Neural progenitor cell (in vitro differentiated cells): ENCODE measurements around the gene KRTAP20-2. TPM values are rescaled to one million over a fixed set of nuclear protein-coding genes. Genes with fewer than 3 reads are reported as not detected.

Experiments
- DNase-seq: peaks from one replicate; pipeline ENCODE4 v3.0.0-alpha.2; 2016; ENCODE audit warnings: low spot score
- H2AFZ ChIP-seq: fragments of 200-600 bp; sonication (generic); replicated peaks from 2 replicates; pipeline ENCODE4 v1.6.1; 2016; ENCODE audit warnings: antibody characterized with exemption
- H3F3A ChIP-seq: fragments of 200-600 bp; sonication (generic); 2 replicates; pipeline ENCODE4 v1.6.1; 2016; ENCODE audit warnings: antibody characterized with exemption, low read depth
- H3K27ac ChIP-seq: fragments of 200-600 bp; sonication (generic); 2 replicates; pipeline ENCODE4 v1.5.1; 2016; ENCODE audit warnings: mild to moderate bottlenecking
- H3K27me3 ChIP-seq: fragments of 200-600 bp; sonication (generic); 2 replicates; pipeline ENCODE4 v1.6.1; 2016; ENCODE audit warnings: mild to moderate bottlenecking, moderate library complexity
- H3K36me3 ChIP-seq: fragments of 200-600 bp; sonication (generic); 2 replicates; pipeline ENCODE4 v1.5.1; 2016
- H3K4me1 ChIP-seq: fragments of 200-600 bp; sonication (generic); 2 replicates; pipeline ENCODE4 v1.6.1; 2016; ENCODE audit warnings: mixed run types
- H3K4me2 ChIP-seq: fragments of 200-600 bp; sonication (generic); 2 replicates; pipeline ENCODE4 v1.6.1; 2016
- H3K4me3 ChIP-seq: fragments of 200-600 bp; sonication (generic); 2 replicates; pipeline ENCODE4 v1.5.1; 2016
- H3K79me2 ChIP-seq: fragments of 200-600 bp; sonication (generic); 2 replicates; pipeline ENCODE4 v1.6.1; 2016; ENCODE audit warnings: low read depth
- H3K9ac ChIP-seq: fragments of 200-600 bp; sonication (generic); 2 replicates; pipeline ENCODE4 v1.6.1; 2016
- H3K9me3 ChIP-seq: fragments of 200-600 bp; sonication (generic); 2 replicates; pipeline ENCODE4 v1.5.1; 2016; ENCODE audit warnings: low read depth
- H4K20me1 ChIP-seq: fragments of 200-600 bp; sonication (generic); 2 replicates; pipeline ENCODE4 v1.6.1; 2016; ENCODE audit warnings: low read depth
- H3K27ac Mint-ChIP-seq: 3 replicates; pipeline ENCODE4 v1.8.0; 2021; ENCODE audit warnings: mixed read lengths
- H3K27me3 Mint-ChIP-seq: 2 replicates; pipeline ENCODE4 v1.8.0; 2022; ENCODE audit warnings: low read depth, mild to moderate bottlenecking, inconsistent platforms, moderate library complexity, mixed read lengths; ENCODE audit not compliant: insufficient read depth
- H3K36me3 Mint-ChIP-seq: 3 replicates; pipeline ENCODE4 v1.8.0; 2021; ENCODE audit warnings: mixed read lengths
- H3K4me1 Mint-ChIP-seq: 3 replicates; pipeline ENCODE4 v1.8.0; 2021; ENCODE audit warnings: mixed read lengths
- H3K4me3 Mint-ChIP-seq: 3 replicates; pipeline ENCODE4 v1.8.0; 2021; ENCODE audit warnings: mild to moderate bottlenecking, moderate library complexity, mixed read lengths
- H3K9me3 Mint-ChIP-seq: 3 replicates; pipeline ENCODE4 v1.8.0; 2020; ENCODE audit warnings: mixed read lengths
- CTCF ChIP-seq: fragments of 200-600 bp; sonication (generic); IDR thresholded peaks from 2 replicates; pipeline ENCODE4 v1.5.1; 2017; ENCODE audit warnings: antibody characterized with exemption, mild to moderate bottlenecking
- EZH2 ChIP-seq: fragments of 200-600 bp; sonication (generic); IDR thresholded peaks from 2 replicates; pipeline ENCODE4 v1.6.1; 2017; ENCODE audit warnings: antibody characterized with exemption, mild to moderate bottlenecking, moderate library complexity
- EZH2phosphoT487 ChIP-seq: fragments of 200-600 bp; sonication (generic); IDR thresholded peaks from 2 replicates; pipeline ENCODE4 v1.6.1; 2017; ENCODE audit warnings: antibody characterized with exemption
- total RNA-seq: library from RNA; depleted of rRNA; stranded (reverse); fragments of >200 nt; gene quantifications from 2 replicates; pipeline ENCODE4 v1.2.3, GENCODE V29; 2015; ENCODE audit warnings: low replicate concordance

The KRTAP20-2 gene
- total RNA-seq, 1 donor from 2014 or later = not detected

GRCh38 chr21:30623362-30623761 lies 11.6 kb upstream of the KRTAP20-2 start:
- no peaks in the 10 kb centered on the region for H3K36me3 ChIP-seq
- H3K27me3 ChIP-seq = no peaks in the 10 kb centered on the region
- no peak for TF ChIP-seq EZH2phosphoT487
- TF ChIP-seq CTCF = no peak
- no peak for TF ChIP-seq EZH2
- H3K4me3 ChIP-seq = no peak overlapping the region
- no peak for DNase-seq
- Mint-ChIP-seq H3K27ac (no peak overlapping the region), H3K36me3 (no peaks in the 10 kb centered on the region), H3K27me3 (peaks cover 2% of the 10 kb centered on the region), H3K4me1 (no peaks in the 10 kb centered on the region), H3K9me3 (peaks cover 3% of the 10 kb centered on the region), H3K4me3 (no peak overlapping the region)
- no peak overlapping the region for H3K9ac ChIP-seq
- no peak overlapping the region for H3K27ac ChIP-seq
- no peaks in the 10 kb centered on the region for H3K79me2 ChIP-seq
- H3K4me2 ChIP-seq = no peak overlapping the region
- H2AFZ ChIP-seq = no peak overlapping the region
- H3K9me3 ChIP-seq = peaks cover 13% of the 10 kb centered on the region
- H3F3A ChIP-seq = no peaks in the 10 kb centered on the region
- no peaks in the 10 kb centered on the region for H4K20me1 ChIP-seq
- no peaks in the 10 kb centered on the region for H3K4me1 ChIP-seq

- no peaks in the 10 kb centered on the region for H4K20me1 ChIP-seq
- no peak overlapping the region for H3K4me3 Mint-ChIP-seq
- DNase-seq = no peak
- H3K4me3 ChIP-seq = no peak overlapping the region
- no peak for TF ChIP-seq EZH2
- no peak for TF ChIP-seq EZH2phosphoT487
- TF ChIP-seq CTCF = no peak
- H3K9me3 Mint-ChIP-seq = peaks cover 3% of the 10 kb centered on the region
- H3K36me3 Mint-ChIP-seq = no peaks in the 10 kb centered on the region
- no peaks in the 10 kb centered on the region for H3K4me1 ChIP-seq
- no peaks in the 10 kb centered on the region for H3K36me3 ChIP-seq
- H3K9ac ChIP-seq = no peak overlapping the region
- H3K4me2 ChIP-seq = no peak overlapping the region
- no peaks in the 10 kb centered on the region for H3K27me3 ChIP-seq
- H3K4me1 Mint-ChIP-seq = no peaks in the 10 kb centered on the region
- peaks cover 3% of the 10 kb centered on the region for H3K9me3 ChIP-seq
- no peak overlapping the region for H2AFZ ChIP-seq
- H3K27ac ChIP-seq = no peak overlapping the region
- no peaks in the 10 kb centered on the region for H3F3A ChIP-seq
- H3K27me3 Mint-ChIP-seq = peaks cover 2% of the 10 kb centered on the region
- H3K79me2 ChIP-seq = no peaks in the 10 kb centered on the region
- no peak overlapping the region for H3K27ac Mint-ChIP-seq
These were observed 9.4 kb upstream of the KRTAP20-2 start for GRCh38 chr21:30625449-30626165.

- TF ChIP-seq CTCF (no peak), EZH2 (no peak), EZH2phosphoT487 (no peak)
- H3K27me3 Mint-ChIP-seq = peaks cover 2% of the 10 kb centered on the region
- Histone ChIP-seq H3K27ac (no peak overlapping the region), H4K20me1 (no peaks in the 10 kb centered on the region), H2AFZ (no peak overlapping the region), H3F3A (no peaks in the 10 kb centered on the region), H3K9ac (no peak overlapping the region), H3K4me1 (no peaks in the 10 kb centered on the region), H3K9me3 (peaks cover 3% of the 10 kb centered on the region), H3K27me3 (no peaks in the 10 kb centered on the region), H3K36me3 (no peaks in the 10 kb centered on the region), H3K4me3 (no peak overlapping the region), H3K79me2 (no peaks in the 10 kb centered on the region), H3K4me2 (no peak overlapping the region)
- H3K9me3 Mint-ChIP-seq = peaks cover 3% of the 10 kb centered on the region
- DNase-seq = no peak
- H3K27ac Mint-ChIP-seq = no peak overlapping the region
- no peaks in the 10 kb centered on the region for H3K36me3 Mint-ChIP-seq
- H3K4me3 Mint-ChIP-seq = no peak overlapping the region
- H3K4me1 Mint-ChIP-seq = no peaks in the 10 kb centered on the region
These were observed 6.9 kb upstream of the KRTAP20-2 start for GRCh38 chr21:30628109-30628508.
